ENCODE measurements around the gene RTN4. TPM values are rescaled to one million over a fixed set of nuclear protein-coding genes. Genes with fewer than 3 reads are reported as not detected.

The RTN4 gene
- polyA plus RNA-seq, 1 experiment, result 219 TPM

- CTCF ChIA-PET, result interaction anchor here (1.2 kb wide), 1 partner anchor 65 kb away, joined by 3 read pairs; no protein-coding TSS in a partner anchor
- Histone ChIP-seq H3K36me3 (ENCODE audit: control insufficient read depth, insufficient read depth, low read length) (peaks cover 6% of the 10 kb centered on the region), H3K27me3 (ENCODE audit: control insufficient read depth, insufficient read depth, low read length) (no peaks in the 10 kb centered on the region), H3K4me3 (ENCODE audit: low read depth, low read length) (no peak overlapping the region)
- POLR2A ChIA-PET, result no interaction called here
- TF ChIP-seq, protein P1, sequence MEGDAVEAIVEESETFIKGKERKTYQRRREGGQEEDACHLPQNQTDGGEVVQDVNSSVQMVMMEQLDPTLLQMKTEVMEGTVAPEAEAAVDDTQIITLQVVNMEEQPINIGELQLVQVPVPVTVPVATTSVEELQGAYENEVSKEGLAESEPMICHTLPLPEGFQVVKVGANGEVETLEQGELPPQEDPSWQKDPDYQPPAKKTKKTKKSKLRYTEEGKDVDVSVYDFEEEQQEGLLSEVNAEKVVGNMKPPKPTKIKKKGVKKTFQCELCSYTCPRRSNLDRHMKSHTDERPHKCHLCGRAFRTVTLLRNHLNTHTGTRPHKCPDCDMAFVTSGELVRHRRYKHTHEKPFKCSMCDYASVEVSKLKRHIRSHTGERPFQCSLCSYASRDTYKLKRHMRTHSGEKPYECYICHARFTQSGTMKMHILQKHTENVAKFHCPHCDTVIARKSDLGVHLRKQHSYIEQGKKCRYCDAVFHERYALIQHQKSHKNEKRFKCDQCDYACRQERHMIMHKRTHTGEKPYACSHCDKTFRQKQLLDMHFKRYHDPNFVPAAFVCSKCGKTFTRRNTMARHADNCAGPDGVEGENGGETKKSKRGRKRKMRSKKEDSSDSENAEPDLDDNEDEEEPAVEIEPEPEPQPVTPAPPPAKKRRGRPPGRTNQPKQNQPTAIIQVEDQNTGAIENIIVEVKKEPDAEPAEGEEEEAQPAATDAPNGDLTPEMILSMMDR (IDR thresholded peaks at IDR 0.05; ENCODE audit: insufficient read depth, low read depth, low read length), result no peak
- DNase-seq (ENCODE audit: low read depth), result no peak
Observed at GRCh38 chr2:54983345-54984220, 66.7 kb downstream of the RTN4 start.

- TF ChIP-seq, protein P1 (IDR thresholded peaks at IDR 0.05; ENCODE audit: insufficient read depth, low read depth, low read length), result no peak
- ChIA-PET CTCF (no interaction called here), POLR2A (no interaction called here)
- no peak for DNase-seq (ENCODE audit: low read depth)
- no peaks in the 10 kb centered on the region for H3K27me3 ChIP-seq (ENCODE audit: control insufficient read depth, insufficient read depth, low read length)
- peaks cover 6% of the 10 kb centered on the region for H3K36me3 ChIP-seq (ENCODE audit: control insufficient read depth, insufficient read depth, low read length)
- no peak overlapping the region for H3K4me3 ChIP-seq (ENCODE audit: low read depth, low read length)
Observed at GRCh38 chr2:54981385-54981784, 68.9 kb downstream of the RTN4 start.

DNA sequence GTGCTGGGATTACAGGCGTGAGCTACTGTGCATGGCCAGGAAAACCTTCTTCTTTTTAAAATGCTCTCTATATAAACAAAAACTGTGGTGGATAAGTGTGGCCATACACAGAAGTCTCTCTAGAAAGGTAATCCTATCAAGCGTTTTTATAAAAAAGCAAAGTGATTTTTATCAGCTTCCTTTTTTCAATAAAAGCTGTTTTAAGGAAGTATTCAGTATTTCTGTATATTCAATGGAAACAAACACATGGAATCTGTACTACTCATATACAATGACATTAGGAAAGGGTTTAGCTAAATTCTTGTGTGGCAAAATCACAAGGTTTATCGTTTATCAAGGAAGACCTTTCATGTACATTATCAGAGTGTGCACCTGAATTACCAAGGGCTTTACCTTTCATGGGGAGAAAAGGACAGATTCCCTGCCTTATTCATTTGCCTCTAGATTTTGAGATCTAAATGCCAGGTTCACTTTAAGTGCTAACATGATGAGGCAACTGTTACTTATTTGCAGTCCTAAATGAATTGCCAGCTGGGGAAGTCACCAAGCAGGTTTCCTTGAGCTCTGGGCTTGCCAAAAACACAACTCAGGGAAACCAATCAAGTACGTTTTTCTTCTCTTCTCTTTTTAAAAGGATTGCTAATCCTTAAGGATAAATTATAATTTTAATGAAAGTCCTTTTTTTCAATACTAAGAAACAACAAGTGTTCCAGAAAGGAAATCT, 70.8 kb downstream of the RTN4 start:
- no peak for DNase-seq (ENCODE audit: low read depth)
- TF ChIP-seq, protein P1 (IDR thresholded peaks at IDR 0.05; ENCODE audit: insufficient read depth, low read depth, low read length), result no peak
- no peaks in the 10 kb centered on the region for H3K27me3 ChIP-seq (ENCODE audit: control insufficient read depth, insufficient read depth, low read length)
- H3K36me3 ChIP-seq (ENCODE audit: control insufficient read depth, insufficient read depth, low read length), result peaks cover 4% of the 10 kb centered on the region
- POLR2A ChIA-PET, result interaction anchor here (0.6 kb wide), 1 partner anchor 61 kb away, joined by 5 read pairs; no protein-coding TSS in a partner anchor
- H3K4me3 ChIP-seq (ENCODE audit: low read depth, low read length), result no peak overlapping the region
- CTCF ChIA-PET, result interaction anchor here (0.6 to 1.1 kb wide), 3 partner anchors 10 to 34 kb away, joined by 3 read pairs; no protein-coding TSS in a partner anchor

DNA sequence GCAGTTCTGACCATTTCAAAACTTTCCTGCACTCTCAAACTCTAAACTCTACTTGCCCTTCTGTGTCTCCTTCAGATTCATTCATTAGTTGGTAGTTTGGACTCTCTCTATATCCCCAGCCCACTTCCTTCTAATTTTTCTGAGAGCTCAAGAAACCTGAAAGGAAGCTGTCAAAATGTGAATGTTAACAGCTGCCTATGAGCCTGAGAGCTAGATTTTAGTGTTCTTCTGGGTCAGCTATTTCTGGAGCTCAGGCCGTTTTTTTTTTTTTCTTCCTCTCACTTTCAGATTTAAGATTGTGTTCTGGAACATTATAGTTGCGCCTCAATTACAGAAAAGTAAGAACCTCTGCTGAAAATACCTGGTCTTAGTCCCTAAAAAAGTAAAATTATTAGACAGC, 73.1 kb downstream of the RTN4 start:
- ChIA-PET CTCF (interaction anchor here (0.6 to 0.8 kb wide), 2 partner anchors 68 to 139 kb away, joined by 3 read pairs; no protein-coding TSS in a partner anchor), POLR2A (no interaction called here)
- Histone ChIP-seq H3K27me3 (ENCODE audit: control insufficient read depth, insufficient read depth, low read length) (no peaks in the 10 kb centered on the region), H3K4me3 (ENCODE audit: low read depth, low read length) (no peak overlapping the region), H3K36me3 (ENCODE audit: control insufficient read depth, insufficient read depth, low read length) (peaks cover 4% of the 10 kb centered on the region)
- no peak for DNase-seq (ENCODE audit: low read depth)
- TF ChIP-seq, protein P1 (IDR thresholded peaks at IDR 0.05; ENCODE audit: insufficient read depth, low read depth, low read length), result no peak
